Esophagus muscularis mucosa (tissue), 4 donors: Measurements from ENCODE around the gene SVOPL. TPM values are rescaled to one million over a fixed set of nuclear protein-coding genes. Genes with fewer than 3 reads are reported as not detected.

Experiments used
- DNase-seq: peaks from one replicate; pipeline ENCODE4 v3.0.0-alpha.2; 2017; ENCODE audit errors: extremely low spot score
- H3K27ac ChIP-seq, 4 donors: fragments of 200-600 bp; sonication (generic); replicated peaks in 1 of 4; 1 replicate in 3 of 4; 2 replicates in 1 of 4; pipeline ENCODE4 v1.5.1; 2016 to 2019; ENCODE audit warnings: mild to moderate bottlenecking in 1 of 4
- H3K27me3 ChIP-seq, 4 donors: fragments of 200-600 bp; sonication (generic); one replicate each; pipeline versions ENCODE4 v1.5.1 to v1.6.0; 2016 to 2019
- H3K36me3 ChIP-seq, 4 donors: fragments of 200-600 bp; sonication (generic); one replicate each; pipeline ENCODE4 v1.5.1; 2016 to 2019
- H3K4me1 ChIP-seq, 4 donors: fragments of 200-600 bp; sonication (generic); one replicate each; pipeline ENCODE4 v1.5.1; 2016 to 2019
- H3K4me3 ChIP-seq, 4 donors: fragments of 200-600 bp; sonication (generic); 1 replicate in 2 of 4; 2 replicates in 2 of 4; pipeline ENCODE4 v1.5.1; 2016 to 2019; ENCODE audit warnings: mild to moderate bottlenecking in 4 of 4, moderate library complexity in 1 of 4
- H3K9me3 ChIP-seq, 4 donors: fragments of 200-600 bp; sonication (generic); 1 replicate in 3 of 4; 2 replicates in 1 of 4; pipeline ENCODE4 v1.5.1; 2016 to 2019
- EP300 ChIP-seq: sonication (generic); formaldehyde crosslinking; IDR thresholded peaks from one replicate; pipeline ENCODE4 v1.6.1; 2017; ENCODE audit warnings: antibody characterized with exemption
- POLR2A ChIP-seq: fragments of 450-650 bp; IDR thresholded peaks from one replicate; pipeline ENCODE4 v1.6.1; 2017; ENCODE audit warnings: antibody characterized with exemption, moderate library complexity, mild to moderate bottlenecking, low read depth
- POLR2AphosphoS5 ChIP-seq, 2 donors: sonication (generic); formaldehyde crosslinking; IDR thresholded peaks; one replicate each; pipeline ENCODE4 v1.6.1; 2017; ENCODE audit warnings: antibody characterized with exemption in 2 of 2
- WGBS: methylation state at CpG from one replicate; pipeline ENCODE4 v1.1.5; 2018; 5-methylcytosine and 5-hydroxymethylcytosine counted together
- intact Hi-C: fragments of 100-400 bp; cut with DNase I; formaldehyde crosslinking; loops from one replicate; pipeline ENCODE4 v1.15.1; 2023
- total RNA-seq, 4 donors: library from RNA; depleted of rRNA; stranded (reverse); fragments of >200 nt; gene quantifications; one replicate each; pipeline versions ENCODE4 v1.1.0 to v1.2.1, GENCODE V29; 2016
- TF ChIP-seq, protein P1 (sequence below), 3 experiments: fragments of 200-600 bp in 2 of 3; fragments of 450-650 bp in 1 of 3; sonication (generic) in 2 of 3; IDR thresholded peaks; one replicate each; pipeline ENCODE4 v1.5.1; 2017 to 2019; ENCODE audit warnings: antibody characterized with exemption in 3 of 3, mild to moderate bottlenecking in 2 of 3, moderate library complexity in 1 of 3

Gene SVOPL
- total RNA-seq, 4 donors from 2014 or later, result not detected

DNA sequence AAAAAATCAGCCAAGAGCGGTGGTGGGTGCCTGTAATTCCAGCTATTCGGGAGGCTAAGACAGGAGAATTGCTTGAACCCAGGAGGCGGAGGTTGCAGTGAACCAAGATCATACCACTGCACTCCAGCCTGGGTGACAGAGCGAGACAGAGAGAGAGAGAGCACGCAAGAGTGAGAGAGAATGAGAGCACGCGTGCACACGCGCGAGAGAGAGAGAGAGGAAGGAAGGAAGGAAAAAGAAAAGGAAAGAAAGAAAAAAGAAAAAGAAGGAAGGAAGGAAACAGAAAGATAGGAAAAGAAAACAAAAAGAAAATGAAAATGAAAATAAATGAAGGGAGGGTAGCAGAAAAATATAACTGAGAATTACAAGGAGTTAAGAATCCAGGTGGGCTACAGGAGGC is 82.7 kb downstream of the SVOPL start:
- H3K27ac ChIP-seq, result no peak overlapping the region
- whole genome bisulfite sequencing, result 94% methylated on average over 10 of the region's 10 CpGs
- no peaks in the 10 kb centered on the region for H3K36me3 ChIP-seq
- no peak overlapping the region for H3K4me3 ChIP-seq
- no peaks in the 10 kb centered on the region for H3K4me1 ChIP-seq
- intact Hi-C loops, result no loop called here
- no peaks in the 10 kb centered on the region for H3K27me3 ChIP-seq
- no peaks in the 10 kb centered on the region for H3K9me3 ChIP-seq
- TF ChIP-seq POLR2AphosphoS5 (IDR thresholded peaks at IDR 0.05) (no peak), EP300 (no peak), POLR2A (no peak)
- TF ChIP-seq, protein P1, sequence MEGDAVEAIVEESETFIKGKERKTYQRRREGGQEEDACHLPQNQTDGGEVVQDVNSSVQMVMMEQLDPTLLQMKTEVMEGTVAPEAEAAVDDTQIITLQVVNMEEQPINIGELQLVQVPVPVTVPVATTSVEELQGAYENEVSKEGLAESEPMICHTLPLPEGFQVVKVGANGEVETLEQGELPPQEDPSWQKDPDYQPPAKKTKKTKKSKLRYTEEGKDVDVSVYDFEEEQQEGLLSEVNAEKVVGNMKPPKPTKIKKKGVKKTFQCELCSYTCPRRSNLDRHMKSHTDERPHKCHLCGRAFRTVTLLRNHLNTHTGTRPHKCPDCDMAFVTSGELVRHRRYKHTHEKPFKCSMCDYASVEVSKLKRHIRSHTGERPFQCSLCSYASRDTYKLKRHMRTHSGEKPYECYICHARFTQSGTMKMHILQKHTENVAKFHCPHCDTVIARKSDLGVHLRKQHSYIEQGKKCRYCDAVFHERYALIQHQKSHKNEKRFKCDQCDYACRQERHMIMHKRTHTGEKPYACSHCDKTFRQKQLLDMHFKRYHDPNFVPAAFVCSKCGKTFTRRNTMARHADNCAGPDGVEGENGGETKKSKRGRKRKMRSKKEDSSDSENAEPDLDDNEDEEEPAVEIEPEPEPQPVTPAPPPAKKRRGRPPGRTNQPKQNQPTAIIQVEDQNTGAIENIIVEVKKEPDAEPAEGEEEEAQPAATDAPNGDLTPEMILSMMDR (IDR thresholded peaks at IDR 0.05), result no peak
- no peak for DNase-seq

- Histone ChIP-seq H3K4me1 (no peaks in the 10 kb centered on the region), H3K4me3 (no peak overlapping the region), H3K36me3 (no peaks in the 10 kb centered on the region), H3K9me3 (no peaks in the 10 kb centered on the region), H3K27me3 (no peaks in the 10 kb centered on the region), H3K27ac (no peak overlapping the region)
- DNase-seq, result no peak
- TF ChIP-seq, protein P1 (IDR thresholded peaks at IDR 0.05), result no peak
- WGBS, result 97% methylated on average over 6 of the region's 6 CpGs
- intact Hi-C loops, result no loop called here
Observed at GRCh38 chr7:138616085-138616484, 85.1 kb downstream of the SVOPL start.

- intact Hi-C loops, result no loop called here
- WGBS, result 75% methylated on average over 2 of the region's 2 CpGs
- H3K4me3 ChIP-seq, result no peak overlapping the region
- no peaks in the 10 kb centered on the region for H3K4me1 ChIP-seq
- H3K27me3 ChIP-seq, result no peaks in the 10 kb centered on the region
- DNase-seq, result no peak
- H3K9me3 ChIP-seq, result no peaks in the 10 kb centered on the region
- TF ChIP-seq, protein P1 (IDR thresholded peaks at IDR 0.05), result no peak
- TF ChIP-seq POLR2AphosphoS5 (IDR thresholded peaks at IDR 0.05), result no peak
- TF ChIP-seq POLR2A, result no peak
- no peak for TF ChIP-seq EP300
- H3K27ac ChIP-seq, result no peak overlapping the region
- H3K36me3 ChIP-seq, result no peaks in the 10 kb centered on the region
Observed at GRCh38 chr7:138613630-138614029, 87.5 kb downstream of the SVOPL start.

- 81% methylated on average over 7 of the region's 7 CpGs for WGBS
- DNase-seq, result no peak
- H3K36me3 ChIP-seq, result no peaks in the 10 kb centered on the region
- no peak overlapping the region for H3K4me3 ChIP-seq
- intact Hi-C loops, result no loop called here
- no peaks in the 10 kb centered on the region for H3K9me3 ChIP-seq
- no peak for TF ChIP-seq POLR2AphosphoS5 (IDR thresholded peaks at IDR 0.05)
- no peak for TF ChIP-seq POLR2A
- no peak for TF ChIP-seq EP300
- TF ChIP-seq, protein P1 (IDR thresholded peaks at IDR 0.05), result no peak
- H3K4me1 ChIP-seq, result no peaks in the 10 kb centered on the region
- no peaks in the 10 kb centered on the region for H3K27me3 ChIP-seq
- H3K27ac ChIP-seq, result no peak overlapping the region
Observed at GRCh38 chr7:138610671-138611170, 90.4 kb downstream of the SVOPL start.

DNA sequence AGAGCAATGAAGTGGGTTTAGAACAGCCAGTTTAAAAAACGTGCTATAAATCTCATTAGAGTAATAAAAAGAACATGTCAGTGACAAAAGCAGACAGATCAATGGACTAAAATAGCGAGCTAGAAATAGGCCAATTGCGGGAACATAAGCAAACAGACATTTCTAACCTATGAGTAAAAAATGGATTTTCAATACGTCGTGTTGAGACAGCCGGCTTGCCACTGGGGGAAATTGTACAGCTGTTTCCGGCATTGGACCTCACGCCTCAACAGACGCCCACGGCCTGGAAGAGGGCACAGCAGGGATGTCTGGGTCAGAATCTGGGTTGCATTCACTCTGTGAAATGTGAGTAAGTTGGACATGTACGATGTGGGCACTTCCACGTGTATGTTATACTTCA is 92.9 kb downstream of the SVOPL start:
- intact Hi-C loops, result no loop called here
- WGBS, result 32% methylated on average over 12 of the region's 12 CpGs
- no peak for DNase-seq
- TF ChIP-seq EP300 (no peak), POLR2A (no peak), POLR2AphosphoS5 (IDR thresholded peaks at IDR 0.05) (no peak)
- TF ChIP-seq, protein P1 (IDR thresholded peaks at IDR 0.05), result no peak
- Histone ChIP-seq H3K36me3 (no peaks in the 10 kb centered on the region), H3K4me1 (no peaks in the 10 kb centered on the region), H3K27me3 (no peaks in the 10 kb centered on the region), H3K9me3 (no peaks in the 10 kb centered on the region), H3K4me3 (no peak overlapping the region), H3K27ac (no peak overlapping the region)
